Right lobe of liver (tissue), 6 donors: ENCODE measurements around the gene IL15. TPM values are rescaled to one million over a fixed set of nuclear protein-coding genes. Genes with fewer than 3 reads are reported as not detected.

Source experiments
- ATAC-seq, 4 donors: fragments of 200-7000 bp; cut with Tn5 transposase; one replicate each; pipeline ENCODE4 v1.9.1; 2020; ENCODE audit warnings: mild to moderate bottlenecking in 4 of 4, moderate library complexity in 4 of 4
- DNase-seq, 3 donors: peaks; one replicate each; pipeline ENCODE4 v3.0.0-alpha.2; 2020
- H3K27ac ChIP-seq, 3 donors: fragments of 200-600 bp; one replicate each; pipeline ENCODE4 v1.8.0; 2022
- H3K27me3 ChIP-seq, 2 donors: fragments of 200-600 bp; one replicate each; pipeline ENCODE4 v1.8.0; 2022
- H3K36me3 ChIP-seq, 4 donors: fragments of 200-600 bp; sonication (generic) in 1 of 4; one replicate each; pipeline versions ENCODE4 v1.5.1 to v1.8.0; 2017 to 2022; ENCODE audit warnings: control low read depth in 1 of 4
- H3K4me1 ChIP-seq, 4 donors: fragments of 200-600 bp; sonication (generic) in 1 of 4; one replicate each; pipeline versions ENCODE4 v1.5.1 to v1.8.0; 2017 to 2022; ENCODE audit warnings: control low read depth in 1 of 4
- H3K4me3 ChIP-seq, 3 donors: fragments of 200-600 bp; one replicate each; pipeline ENCODE4 v1.8.0; 2022
- H3K9me3 ChIP-seq, 4 donors: fragments of 200-600 bp; sonication (generic) in 1 of 4; one replicate each; pipeline versions ENCODE4 v1.5.1 to v1.8.0; 2017 to 2022; ENCODE audit warnings: control low read depth in 1 of 4
- POLR2A ChIP-seq: fragments of 450-650 bp; IDR thresholded peaks from one replicate; pipeline ENCODE4 v1.6.1; 2017; ENCODE audit warnings: antibody characterized with exemption, mild to moderate bottlenecking
- WGBS: methylation state at CpG from one replicate; pipeline ENCODE4 v1.1.6; 2018; ENCODE audit warnings: low coverage, low lambda C conversion rate; ENCODE audit not compliant: insufficient coverage; ENCODE audit errors: missing lambda C conversion rate; 5-methylcytosine and 5-hydroxymethylcytosine counted together
- intact Hi-C, 2 donors: fragments of 100-400 bp; cut with DNase I; formaldehyde crosslinking; loops; one replicate each; pipeline versions ENCODE4 v1.11.2 to v1.14.1; 2022
- total RNA-seq, 6 experiments: library from RNA; depleted of rRNA in 2 of 6; stranded (reverse); fragments of >200 nt in 2 of 6; fragmentation: NEBNext Ultra II Directional in 3 of 6; extraction: Animal tissue kit (Norgen Biotek cat#: 25700) in 3 of 6; gene quantifications; one replicate each; pipeline versions ENCODE4 v1.1.0 to v1.2.4, GENCODE V29; 2016 to 2023
- TF ChIP-seq, protein P1 (sequence below), 4 donors: fragments of 200-600 bp in 3 of 4; fragments of 450-650 bp in 1 of 4; IDR thresholded peaks; one replicate each; pipeline versions ENCODE4 v1.5.1 to v1.8.0; 2016 to 2022; ENCODE audit warnings: antibody characterized with exemption in 4 of 4, mild to moderate bottlenecking in 2 of 4
- donor health status: DM: no; HTN: yes; CAD: no.
- donor health status: DM: no; HTN: no; CAD: no.
- donor health status: DM: no; HTN: no; CAD: no.
- donor health status: DM: no; HTN: yes; CAD: no.
- donor health status: DM: no; HTN: yes; CAD: no.

The IL15 gene
- total RNA-seq, 6 experiments from 2014 or later = 0.43 to 2.2 (median 1.4) TPM

DNA sequence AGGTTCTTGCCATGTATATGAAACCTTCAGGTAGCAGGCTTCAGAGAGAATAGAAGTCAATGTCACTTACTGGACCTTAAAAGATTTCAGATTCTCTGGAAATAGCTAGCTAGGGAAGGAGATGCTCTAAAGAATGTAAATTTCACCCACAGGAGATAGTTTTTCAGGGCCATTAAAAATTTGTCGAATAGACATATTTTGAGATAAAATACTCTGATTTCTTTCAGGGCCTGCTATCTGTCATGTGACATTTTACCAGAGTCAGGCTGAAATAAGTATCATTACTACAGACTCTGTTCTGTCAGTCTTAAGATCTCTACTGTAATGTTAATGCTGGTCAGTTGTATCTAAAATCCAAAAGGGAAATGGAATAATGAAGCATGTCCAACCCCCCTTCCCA lies 15.7 kb upstream of the IL15 start:
- no peak for TF ChIP-seq POLR2A
- TF ChIP-seq, protein P1, sequence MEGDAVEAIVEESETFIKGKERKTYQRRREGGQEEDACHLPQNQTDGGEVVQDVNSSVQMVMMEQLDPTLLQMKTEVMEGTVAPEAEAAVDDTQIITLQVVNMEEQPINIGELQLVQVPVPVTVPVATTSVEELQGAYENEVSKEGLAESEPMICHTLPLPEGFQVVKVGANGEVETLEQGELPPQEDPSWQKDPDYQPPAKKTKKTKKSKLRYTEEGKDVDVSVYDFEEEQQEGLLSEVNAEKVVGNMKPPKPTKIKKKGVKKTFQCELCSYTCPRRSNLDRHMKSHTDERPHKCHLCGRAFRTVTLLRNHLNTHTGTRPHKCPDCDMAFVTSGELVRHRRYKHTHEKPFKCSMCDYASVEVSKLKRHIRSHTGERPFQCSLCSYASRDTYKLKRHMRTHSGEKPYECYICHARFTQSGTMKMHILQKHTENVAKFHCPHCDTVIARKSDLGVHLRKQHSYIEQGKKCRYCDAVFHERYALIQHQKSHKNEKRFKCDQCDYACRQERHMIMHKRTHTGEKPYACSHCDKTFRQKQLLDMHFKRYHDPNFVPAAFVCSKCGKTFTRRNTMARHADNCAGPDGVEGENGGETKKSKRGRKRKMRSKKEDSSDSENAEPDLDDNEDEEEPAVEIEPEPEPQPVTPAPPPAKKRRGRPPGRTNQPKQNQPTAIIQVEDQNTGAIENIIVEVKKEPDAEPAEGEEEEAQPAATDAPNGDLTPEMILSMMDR (IDR thresholded peaks at IDR 0.05) = no peak
- no peaks in the 10 kb centered on the region for H3K27me3 ChIP-seq
- intact Hi-C loops = no loop called here
- WGBS = 80% methylated on average over 1 of the region's 1 CpG
- no peaks in the 10 kb centered on the region for H3K36me3 ChIP-seq
- no peaks in the 10 kb centered on the region for H3K9me3 ChIP-seq
- H3K27ac ChIP-seq = no peak overlapping the region
- no peak overlapping the region for H3K4me3 ChIP-seq
- DNase-seq (no peak), ATAC-seq (no peak)
- H3K4me1 ChIP-seq = no peaks in the 10 kb centered on the region

DNA sequence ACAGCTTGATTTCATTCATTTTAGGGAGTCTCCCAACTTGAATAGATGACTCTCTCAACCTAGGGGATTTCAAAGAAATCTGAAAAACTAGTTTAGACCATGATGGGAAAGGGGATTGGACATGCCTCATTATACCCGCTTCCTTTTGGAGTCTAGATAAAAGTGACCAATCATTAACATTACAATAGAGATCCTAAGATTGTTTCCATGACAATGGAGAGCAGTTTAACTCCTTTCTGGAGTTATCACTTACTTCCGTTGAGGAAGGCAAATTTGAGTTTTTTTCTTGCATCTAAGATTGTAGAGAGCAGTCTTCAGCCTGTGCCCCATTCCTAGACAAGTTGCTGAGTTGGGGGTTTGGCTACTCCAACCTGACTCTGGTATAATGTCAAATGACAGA lies 11.4 kb upstream of the IL15 start:
- WGBS = 75% methylated on average over 2 of the region's 2 CpGs
- TF ChIP-seq, protein P1 (IDR thresholded peaks at IDR 0.05) = no peak
- no peak for TF ChIP-seq POLR2A

DNA sequence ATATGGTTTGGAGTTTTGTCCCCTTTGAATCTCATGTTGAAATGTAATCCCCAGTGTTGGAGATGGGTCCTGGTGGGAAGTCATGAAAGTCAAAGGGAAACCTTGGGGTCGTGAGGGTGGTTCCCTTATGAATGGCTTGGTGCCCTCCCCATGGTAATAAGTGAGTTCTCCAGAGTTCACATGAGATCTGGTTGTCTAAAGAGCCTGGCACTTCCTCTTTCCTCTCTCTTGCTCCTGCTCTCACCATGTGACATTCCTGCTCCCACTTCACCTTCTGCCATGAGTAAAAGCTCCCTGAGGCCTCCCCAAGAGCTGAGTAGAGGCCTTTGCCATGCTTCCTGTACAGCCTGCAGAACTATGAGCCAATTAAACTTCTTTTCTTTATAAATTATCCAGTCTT lies 5.5 kb upstream of the IL15 start:
- no peaks in the 10 kb centered on the region for H3K36me3 ChIP-seq
- no peaks in the 10 kb centered on the region for H3K9me3 ChIP-seq
- H3K4me3 ChIP-seq = no peak overlapping the region
- no peaks in the 10 kb centered on the region for H3K4me1 ChIP-seq
- intact Hi-C loops = no loop called here
- DNase-seq (no peak), ATAC-seq (no peak)
- no peak overlapping the region for H3K27ac ChIP-seq
- TF ChIP-seq, protein P1 (IDR thresholded peaks at IDR 0.05) = no peak
- no peak for TF ChIP-seq POLR2A
- no peaks in the 10 kb centered on the region for H3K27me3 ChIP-seq
- WGBS = 44% methylated on average over 1 of the region's 1 CpG

More for the DNA sequence above, 11.4 kb upstream of the IL15 start:
- Histone ChIP-seq H3K9me3 (no peaks in the 10 kb centered on the region), H3K27ac (no peak overlapping the region), H3K4me3 (no peak overlapping the region), H3K36me3 (no peaks in the 10 kb centered on the region), H3K27me3 (no peaks in the 10 kb centered on the region), H3K4me1 (no peaks in the 10 kb centered on the region)
- DNase-seq (no peak), ATAC-seq (no peak)
- intact Hi-C loops = no loop called here

DNA sequence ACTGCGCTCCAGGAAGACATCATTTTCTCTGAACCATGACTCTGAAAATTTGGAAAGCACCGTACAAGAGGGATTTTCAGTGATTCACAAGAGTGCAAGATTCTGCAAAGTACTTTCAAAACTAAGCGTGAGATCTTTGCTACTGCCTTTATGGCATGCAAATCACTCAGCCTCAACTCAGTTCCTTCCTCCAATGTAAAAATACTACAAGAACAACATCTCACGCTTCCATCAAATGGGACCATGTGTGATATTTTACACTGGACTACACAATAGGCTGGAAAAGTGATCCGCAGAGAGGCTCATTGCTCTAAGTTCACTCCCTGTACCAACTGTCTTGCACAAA lies 674 bp upstream of the IL15 start:
- Histone ChIP-seq H3K27me3 (no peaks in the 10 kb centered on the region), H3K4me1 (no peaks in the 10 kb centered on the region), H3K36me3 (no peaks in the 10 kb centered on the region), H3K9me3 (no peaks in the 10 kb centered on the region), H3K27ac (peak overlapping the region in 2 of 3 donors; percentile 76 to 77), H3K4me3 (peak overlapping the region; percentile 72 to 86 (median 79))
- intact Hi-C loops = no loop called here
- WGBS = 46% methylated on average over 5 of the region's 5 CpGs
- DNase-seq (no peak), ATAC-seq (no peak)
- TF ChIP-seq POLR2A = no peak
- TF ChIP-seq, protein P1 (IDR thresholded peaks at IDR 0.05) = no peak
